GM12878 (cell line): Measurements from ENCODE around the gene CLIP1. TPM values are rescaled to one million over a fixed set of nuclear protein-coding genes. Genes with fewer than 3 reads are reported as not detected.

Experiments
- ATAC-seq: fragments of 200-7000 bp; cut with Tn5 transposase; 3 replicates; pipeline ENCODE4 v1.9.1; 2020; ENCODE audit warnings: mild to moderate bottlenecking, moderate library complexity
- BruUV-seq: library from RNA; stranded (reverse); fragments of 400-500 nt; replicated peaks from 2 replicates; lab custom pipeline; 2021; lab: Mats Ljungman, UMichigan
- CTCF ChIA-PET: fragments of 300-600 bp; sonication (Branson Sonifier 250); formaldehyde crosslinking; extraction: SDS; loops from one replicate; lab custom pipeline; 2021; ENCODE audit warnings: inconsistent platforms; lab: Yijun Ruan, JAX
- POLR2A ChIA-PET: fragments of 350-600 bp; formaldehyde crosslinking; extraction: SDS; loops from one replicate; lab custom pipeline; 2021; ENCODE audit warnings: inconsistent platforms; lab: Charles Lee
- RAD21 ChIA-PET: fragments of 300-600 bp; sonication (Branson Sonifier 250); formaldehyde crosslinking; loops from one replicate; lab custom pipeline; 2023; ENCODE audit warnings: antibody characterized with exemption; ENCODE audit not compliant: unreplicated experiment; lab: Charles Lee
- SMC1A ChIA-PET: fragments of 300-600 bp; sonication (Branson Sonifier 250); formaldehyde crosslinking; loops from one replicate; lab custom pipeline; 2023; ENCODE audit not compliant: unreplicated experiment, uncharacterized antibody; lab: Charles Lee
- DNase-seq: peaks from one replicate; pipeline ENCODE4 v3.0.0-alpha.2; 2011; ENCODE audit warnings: low read depth, low spot score
- FAIRE-seq: peaks from 3 replicates; lab custom pipeline; 2011; peaks lifted over from hg19 to GRCh38; lab: Jason Lieb, UNC
- H2AFZ ChIP-seq: 2 replicates; pipeline ENCODE4 v1.6.0; 2011; ENCODE audit warnings: low read depth, low read length, control low read depth; ENCODE audit not compliant: control insufficient read depth
- H3K27ac ChIP-seq: 2 replicates; pipeline ENCODE4 v1.5.1; 2011; ENCODE audit warnings: control low read depth; ENCODE audit not compliant: control insufficient read depth, insufficient read depth
- H3K27me3 ChIP-seq, 2 experiments: replicated peaks in 1 of 2; 2 replicates each; pipeline versions ENCODE4 v1.6.0 to v1.6.1; 2011; ENCODE audit warnings: low read length in 1 of 2; ENCODE audit not compliant: control insufficient read depth in 2 of 2, insufficient read depth in 2 of 2
- H3K36me3 ChIP-seq, 2 experiments: 2 replicates each; pipeline ENCODE4 v1.5.1; 2011; ENCODE audit warnings: low read length in 1 of 2; ENCODE audit not compliant: control insufficient read depth in 2 of 2, insufficient read depth in 2 of 2
- H3K4me1 ChIP-seq: 2 replicates; pipeline ENCODE4 v1.6.1; 2011; ENCODE audit warnings: mild to moderate bottlenecking, low read length, moderate library complexity, mixed read lengths; ENCODE audit not compliant: control insufficient read depth, insufficient read depth
- H3K4me2 ChIP-seq: 2 replicates; pipeline ENCODE4 v1.6.0; 2011; ENCODE audit warnings: control low read depth; ENCODE audit not compliant: control insufficient read depth, insufficient read depth
- H3K4me3 ChIP-seq: fragments of 200-600 bp; sonication (generic); 2 replicates; pipeline ENCODE4 v1.5.1; 2016
- H3K79me2 ChIP-seq: 2 replicates; pipeline ENCODE4 v1.6.0; 2011; ENCODE audit warnings: low read length; ENCODE audit not compliant: control insufficient read depth, insufficient read depth
- H3K9ac ChIP-seq: 2 replicates; pipeline ENCODE4 v1.8.0; 2011; ENCODE audit warnings: low read length, control low read depth, mixed read lengths; ENCODE audit not compliant: control insufficient read depth, insufficient read depth
- H3K9me3 ChIP-seq: replicated peaks from 3 replicates; pipeline ENCODE4 v1.5.1; 2011; ENCODE audit warnings: mild to moderate bottlenecking, low read length; ENCODE audit not compliant: control insufficient read depth, insufficient read depth
- H4K20me1 ChIP-seq: 2 replicates; pipeline ENCODE4 v1.6.0; 2011; ENCODE audit not compliant: control insufficient read depth, insufficient read depth
- BMI1 ChIP-seq: fragments of 450-650 bp; IDR thresholded peaks from 2 replicates; pipeline ENCODE4 v1.6.1; 2016; ENCODE audit warnings: mild to moderate bottlenecking, moderate library complexity, borderline replicate concordance
- NFYA ChIP-seq: IDR thresholded peaks from 2 replicates; pipeline ENCODE4 v1.6.1; 2011; ENCODE audit warnings: low read depth, mild to moderate bottlenecking, low read length, improper control_type of control experiment, borderline replicate concordance
- NR2C2 ChIP-seq: IDR thresholded peaks from 2 replicates; pipeline ENCODE4 v1.6.1; 2011; ENCODE audit warnings: borderline replicate concordance, low read depth; ENCODE audit not compliant: control insufficient read depth, insufficient read length
- POU2F2 ChIP-seq: IDR thresholded peaks from 3 replicates; pipeline ENCODE4 v1.6.1; 2011; ENCODE audit warnings: low read depth, mild to moderate bottlenecking, low read length, borderline replicate concordance
- RCOR1 ChIP-seq: conservative IDR thresholded peaks from 2 replicates; pipeline ENCODE4 v1.6.1; 2012; ENCODE audit warnings: low read depth, low read length, improper control_type of control experiment
- SREBF1 ChIP-seq: IDR thresholded peaks from 2 replicates; pipeline ENCODE4 v1.6.1; 2012; ENCODE audit warnings: mild to moderate bottlenecking, low read length
- WGBS: methylation state at CpG from one replicate; pipeline ENCODE4 v1.1.6; 2016; ENCODE audit warnings: low lambda C conversion rate; ENCODE audit not compliant: insufficient replicate concordance, insufficient coverage; ENCODE audit errors: missing lambda C conversion rate; 5-methylcytosine and 5-hydroxymethylcytosine counted together
- in situ Hi-C: fragments of 300-500 bp; cut with MboI; formaldehyde crosslinking; loops from 9 replicates; pipeline ENCODE4 v1.14.3; 2018; ENCODE audit warnings: mixed read lengths
- intact Hi-C: fragments of 100-400 bp; cut with micrococcal nuclease; formaldehyde crosslinking; loops from one replicate; pipeline ENCODE4 v1.14.2; 2022; ENCODE audit not compliant: unreplicated experiment
- polyA plus RNA-seq, 11 experiments: library from polyadenylated mRNA; depleted of rRNA in 4 of 11; unstranded in 6 of 11; stranded (reverse) in 5 of 11; fragments of >200 nt; fragmentation: Nextera tagmentation in 4 of 11; fragmentation: Illumina TruSeq in 1 of 11; extraction: Ambion mirVana in 4 of 11; extraction: Trizol in 1 of 11; gene quantifications; 1 replicate in 1 of 11; 2 replicates in 10 of 11; pipeline versions ENCODE4 v1.2.1 to v1.2.3, GENCODE V29; 2011 to 2016; ENCODE audit warnings: inconsistent platforms in 2 of 11, missing spikeins in 2 of 11, low read depth in 1 of 11
- total RNA-seq, 4 experiments: library from RNA; depleted of rRNA in 3 of 4; stranded (reverse); fragments of >200 nt in 3 of 4; fragmentation: Illumina TruSeq in 1 of 4; extraction: Trizol in 1 of 4; gene quantifications; 2 replicates each; pipeline versions ENCODE4 v1.2.1 to v1.2.3, GENCODE V29; 2013 to 2021
- TF ChIP-seq, protein P1 (sequence below): fragments of 450-650 bp; IDR thresholded peaks from 2 replicates; pipeline ENCODE4 v1.6.1; 2017; ENCODE audit warnings: low read depth, mild to moderate bottlenecking, moderate library complexity
- TF ChIP-seq, protein P2 (sequence below): fragments of 450-650 bp; IDR thresholded peaks from 2 replicates; pipeline ENCODE4 v1.6.1; 2017; ENCODE audit warnings: mild to moderate bottlenecking, moderate library complexity
- TF ChIP-seq, protein P3 (sequence below): fragments of 450-650 bp; IDR thresholded peaks from 2 replicates; pipeline ENCODE4 v1.6.1; 2017; ENCODE audit warnings: mild to moderate bottlenecking, moderate library complexity

The CLIP1 gene
- total and polyA plus RNA-seq, 10 of the 15 experiments (the other 5 are each of a cell fraction or from before 2014, with no cell fraction given): 6.0 to 45.4 (median 25.2) TPM

DNA sequence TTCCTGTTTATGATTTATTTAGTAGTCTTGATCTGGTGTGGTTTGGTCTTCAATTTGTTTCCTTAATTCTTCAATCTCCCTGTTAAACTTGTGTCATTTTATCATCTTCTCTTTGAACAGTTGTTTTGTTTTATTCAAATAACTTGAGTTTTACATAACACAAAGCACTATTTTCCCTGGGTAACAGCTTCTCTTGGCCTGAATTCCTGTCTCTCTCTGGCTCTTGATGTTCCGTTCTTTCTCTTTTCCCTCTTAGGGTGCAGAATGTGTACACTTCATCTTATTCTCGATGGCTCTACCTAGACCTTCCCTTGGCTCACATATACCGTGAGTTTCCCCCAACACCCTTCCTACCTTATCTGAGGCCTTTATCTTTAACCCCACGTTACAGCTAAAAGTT is 119.4 kb downstream of the CLIP1 start:
- Histone ChIP-seq H3K27ac (no peak overlapping the region), H3K27me3 (no peaks in the 10 kb centered on the region), H3K9me3 (no peaks in the 10 kb centered on the region), H3K36me3 (peaks cover under 1 to 2% of the 10 kb centered on the region in 2 experiments; a peak in 2 of 4 replicates), H3K4me2 (no peak overlapping the region), H4K20me1 (no peaks in the 10 kb centered on the region), H2AFZ (no peak overlapping the region), H3K79me2 (no peaks in the 10 kb centered on the region), H3K4me3 (no peak overlapping the region), H3K9ac (no peak overlapping the region)
- no peak for DNase-seq
- intact Hi-C loops: no loop called here
- no TSS peak for BruUV-seq
- ATAC-seq: no peak
- ChIA-PET POLR2A (no interaction called here), SMC1A (no interaction called here), RAD21 (no interaction called here), CTCF (interaction anchor here (0.7 kb wide), 1 partner anchor 33 kb away, joined by 4 read pairs; no protein-coding TSS in a partner anchor)
- in situ Hi-C loops: no loop called here
- no peak for FAIRE-seq
- 90% methylated on average over 4 of the region's 4 CpGs for WGBS
- TF ChIP-seq NR2C2 (no peak), SREBF1 (no peak), BMI1 (no peak), POU2F2 (no peak), RCOR1 (no peak), NFYA (no peak)
- TF ChIP-seq, protein P1, sequence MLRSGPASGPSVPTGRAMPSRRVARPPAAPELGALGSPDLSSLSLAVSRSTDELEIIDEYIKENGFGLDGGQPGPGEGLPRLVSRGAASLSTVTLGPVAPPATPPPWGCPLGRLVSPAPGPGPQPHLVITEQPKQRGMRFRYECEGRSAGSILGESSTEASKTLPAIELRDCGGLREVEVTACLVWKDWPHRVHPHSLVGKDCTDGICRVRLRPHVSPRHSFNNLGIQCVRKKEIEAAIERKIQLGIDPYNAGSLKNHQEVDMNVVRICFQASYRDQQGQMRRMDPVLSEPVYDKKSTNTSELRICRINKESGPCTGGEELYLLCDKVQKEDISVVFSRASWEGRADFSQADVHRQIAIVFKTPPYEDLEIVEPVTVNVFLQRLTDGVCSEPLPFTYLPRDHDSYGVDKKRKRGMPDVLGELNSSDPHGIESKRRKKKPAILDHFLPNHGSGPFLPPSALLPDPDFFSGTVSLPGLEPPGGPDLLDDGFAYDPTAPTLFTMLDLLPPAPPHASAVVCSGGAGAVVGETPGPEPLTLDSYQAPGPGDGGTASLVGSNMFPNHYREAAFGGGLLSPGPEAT: no peak
- TF ChIP-seq, protein P2, sequence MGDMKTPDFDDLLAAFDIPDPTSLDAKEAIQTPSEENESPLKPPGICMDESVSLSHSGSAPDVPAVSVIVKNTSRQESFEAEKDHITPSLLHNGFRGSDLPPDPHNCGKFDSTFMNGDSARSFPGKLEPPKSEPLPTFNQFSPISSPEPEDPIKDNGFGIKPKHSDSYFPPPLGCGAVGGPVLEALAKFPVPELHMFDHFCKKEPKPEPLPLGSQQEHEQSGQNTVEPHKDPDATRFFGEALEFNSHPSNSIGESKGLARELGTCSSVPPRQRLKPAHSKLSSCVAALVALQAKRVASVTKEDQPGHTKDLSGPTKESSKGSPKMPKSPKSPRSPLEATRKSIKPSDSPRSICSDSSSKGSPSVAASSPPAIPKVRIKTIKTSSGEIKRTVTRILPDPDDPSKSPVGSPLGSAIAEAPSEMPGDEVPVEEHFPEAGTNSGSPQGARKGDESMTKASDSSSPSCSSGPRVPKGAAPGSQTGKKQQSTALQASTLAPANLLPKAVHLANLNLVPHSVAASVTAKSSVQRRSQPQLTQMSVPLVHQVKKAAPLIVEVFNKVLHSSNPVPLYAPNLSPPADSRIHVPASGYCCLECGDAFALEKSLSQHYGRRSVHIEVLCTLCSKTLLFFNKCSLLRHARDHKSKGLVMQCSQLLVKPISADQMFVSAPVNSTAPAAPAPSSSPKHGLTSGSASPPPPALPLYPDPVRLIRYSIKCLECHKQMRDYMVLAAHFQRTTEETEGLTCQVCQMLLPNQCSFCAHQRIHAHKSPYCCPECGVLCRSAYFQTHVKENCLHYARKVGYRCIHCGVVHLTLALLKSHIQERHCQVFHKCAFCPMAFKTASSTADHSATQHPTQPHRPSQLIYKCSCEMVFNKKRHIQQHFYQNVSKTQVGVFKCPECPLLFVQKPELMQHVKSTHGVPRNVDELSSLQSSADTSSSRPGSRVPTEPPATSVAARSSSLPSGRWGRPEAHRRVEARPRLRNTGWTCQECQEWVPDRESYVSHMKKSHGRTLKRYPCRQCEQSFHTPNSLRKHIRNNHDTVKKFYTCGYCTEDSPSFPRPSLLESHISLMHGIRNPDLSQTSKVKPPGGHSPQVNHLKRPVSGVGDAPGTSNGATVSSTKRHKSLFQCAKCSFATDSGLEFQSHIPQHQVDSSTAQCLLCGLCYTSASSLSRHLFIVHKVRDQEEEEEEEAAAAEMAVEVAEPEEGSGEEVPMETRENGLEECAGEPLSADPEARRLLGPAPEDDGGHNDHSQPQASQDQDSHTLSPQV: no peak
- TF ChIP-seq, protein P3, sequence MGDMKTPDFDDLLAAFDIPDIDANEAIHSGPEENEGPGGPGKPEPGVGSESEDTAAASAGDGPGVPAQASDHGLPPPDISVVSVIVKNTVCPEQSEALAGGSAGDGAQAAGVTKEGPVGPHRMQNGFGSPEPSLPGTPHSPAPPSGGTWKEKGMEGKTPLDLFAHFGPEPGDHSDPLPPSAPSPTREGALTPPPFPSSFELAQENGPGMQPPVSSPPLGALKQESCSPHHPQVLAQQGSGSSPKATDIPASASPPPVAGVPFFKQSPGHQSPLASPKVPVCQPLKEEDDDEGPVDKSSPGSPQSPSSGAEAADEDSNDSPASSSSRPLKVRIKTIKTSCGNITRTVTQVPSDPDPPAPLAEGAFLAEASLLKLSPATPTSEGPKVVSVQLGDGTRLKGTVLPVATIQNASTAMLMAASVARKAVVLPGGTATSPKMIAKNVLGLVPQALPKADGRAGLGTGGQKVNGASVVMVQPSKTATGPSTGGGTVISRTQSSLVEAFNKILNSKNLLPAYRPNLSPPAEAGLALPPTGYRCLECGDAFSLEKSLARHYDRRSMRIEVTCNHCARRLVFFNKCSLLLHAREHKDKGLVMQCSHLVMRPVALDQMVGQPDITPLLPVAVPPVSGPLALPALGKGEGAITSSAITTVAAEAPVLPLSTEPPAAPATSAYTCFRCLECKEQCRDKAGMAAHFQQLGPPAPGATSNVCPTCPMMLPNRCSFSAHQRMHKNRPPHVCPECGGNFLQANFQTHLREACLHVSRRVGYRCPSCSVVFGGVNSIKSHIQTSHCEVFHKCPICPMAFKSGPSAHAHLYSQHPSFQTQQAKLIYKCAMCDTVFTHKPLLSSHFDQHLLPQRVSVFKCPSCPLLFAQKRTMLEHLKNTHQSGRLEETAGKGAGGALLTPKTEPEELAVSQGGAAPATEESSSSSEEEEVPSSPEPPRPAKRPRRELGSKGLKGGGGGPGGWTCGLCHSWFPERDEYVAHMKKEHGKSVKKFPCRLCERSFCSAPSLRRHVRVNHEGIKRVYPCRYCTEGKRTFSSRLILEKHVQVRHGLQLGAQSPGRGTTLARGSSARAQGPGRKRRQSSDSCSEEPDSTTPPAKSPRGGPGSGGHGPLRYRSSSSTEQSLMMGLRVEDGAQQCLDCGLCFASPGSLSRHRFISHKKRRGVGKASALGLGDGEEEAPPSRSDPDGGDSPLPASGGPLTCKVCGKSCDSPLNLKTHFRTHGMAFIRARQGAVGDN: no peak
- TF ChIP-seq, all 136 proteins: peak for 0
- H3K4me1 ChIP-seq: no peaks in the 10 kb centered on the region
